NB4 (cell line): Measurements from ENCODE around the gene OR5M3.

Source experiments
- POLR2A ChIP-seq: IDR thresholded peaks from 2 replicates; pipeline ENCODE4 v1.6.1; 2011; ENCODE audit warnings: mild to moderate bottlenecking; ENCODE audit not compliant: insufficient read length; ENCODE audit errors: extremely low read depth
- TF ChIP-seq, protein P1 (sequence below): IDR thresholded peaks from one replicate; pipeline ENCODE4 v1.5.1; 2012; ENCODE audit warnings: low read depth, low read length

DNA sequence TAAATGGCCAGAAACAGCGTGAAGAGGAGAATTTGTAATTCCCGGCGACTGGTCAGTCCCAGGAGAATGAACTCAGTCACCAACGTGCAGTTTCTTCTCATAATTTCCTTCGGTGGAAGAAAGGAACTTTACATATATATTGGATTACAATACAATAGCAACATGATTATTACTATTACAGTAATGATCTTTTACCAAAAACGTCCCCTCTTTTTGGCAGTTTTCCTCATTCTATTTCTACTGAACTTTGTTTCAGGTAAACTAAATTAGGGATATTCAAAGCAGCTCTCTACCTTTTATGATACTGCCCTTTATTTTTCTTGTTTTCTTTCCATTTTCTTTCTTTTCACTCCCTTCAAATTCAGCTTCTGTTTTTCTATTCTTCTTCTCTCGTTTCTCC, 18.1 kb upstream of the OR5M3 start, which contains the start of gene OR5M8:
- no peak for TF ChIP-seq POLR2A
- TF ChIP-seq, protein P1, sequence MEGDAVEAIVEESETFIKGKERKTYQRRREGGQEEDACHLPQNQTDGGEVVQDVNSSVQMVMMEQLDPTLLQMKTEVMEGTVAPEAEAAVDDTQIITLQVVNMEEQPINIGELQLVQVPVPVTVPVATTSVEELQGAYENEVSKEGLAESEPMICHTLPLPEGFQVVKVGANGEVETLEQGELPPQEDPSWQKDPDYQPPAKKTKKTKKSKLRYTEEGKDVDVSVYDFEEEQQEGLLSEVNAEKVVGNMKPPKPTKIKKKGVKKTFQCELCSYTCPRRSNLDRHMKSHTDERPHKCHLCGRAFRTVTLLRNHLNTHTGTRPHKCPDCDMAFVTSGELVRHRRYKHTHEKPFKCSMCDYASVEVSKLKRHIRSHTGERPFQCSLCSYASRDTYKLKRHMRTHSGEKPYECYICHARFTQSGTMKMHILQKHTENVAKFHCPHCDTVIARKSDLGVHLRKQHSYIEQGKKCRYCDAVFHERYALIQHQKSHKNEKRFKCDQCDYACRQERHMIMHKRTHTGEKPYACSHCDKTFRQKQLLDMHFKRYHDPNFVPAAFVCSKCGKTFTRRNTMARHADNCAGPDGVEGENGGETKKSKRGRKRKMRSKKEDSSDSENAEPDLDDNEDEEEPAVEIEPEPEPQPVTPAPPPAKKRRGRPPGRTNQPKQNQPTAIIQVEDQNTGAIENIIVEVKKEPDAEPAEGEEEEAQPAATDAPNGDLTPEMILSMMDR = no peak
